HL-60 (cell line): Measurements from ENCODE around the gene DMRTC2.

Experiments used
- CTCF ChIP-seq: IDR thresholded peaks from one replicate; pipeline ENCODE4 v1.5.1; 2011; ENCODE audit warnings: low read length, control low read depth, inconsistent platforms; ENCODE audit not compliant: insufficient read depth
- POLR2AphosphoS5 ChIP-seq: IDR thresholded peaks from 2 replicates; pipeline ENCODE4 v1.6.1; 2012; ENCODE audit warnings: low read depth
- TF ChIP-seq, protein P1 (sequence below): IDR thresholded peaks from 2 replicates; pipeline ENCODE4 v1.6.1; 2012; ENCODE audit warnings: low read depth; ENCODE audit not compliant: insufficient replicate concordance

DNA sequence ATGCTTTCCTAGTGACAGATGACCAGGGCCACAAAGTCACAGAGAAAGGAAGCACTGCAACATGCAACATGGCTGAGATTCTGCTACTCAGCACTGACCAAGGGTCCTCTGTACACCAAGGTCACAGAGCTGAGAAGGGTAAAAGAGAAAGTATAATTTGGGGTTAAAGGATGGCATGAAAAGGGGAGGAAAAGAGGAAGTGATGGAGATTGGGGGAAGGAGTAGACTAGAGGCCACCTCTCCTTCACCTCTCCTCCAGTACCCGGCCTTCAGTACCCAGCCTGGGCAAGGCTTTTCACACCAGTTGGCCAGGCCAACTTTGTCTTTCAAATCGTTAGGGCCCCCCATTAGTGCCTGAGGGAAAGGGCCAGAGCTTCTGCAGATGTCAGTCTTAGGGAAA is 8.9 kb downstream of the DMRTC2 start:
- TF ChIP-seq CTCF (no peak), POLR2AphosphoS5 (no peak)
- TF ChIP-seq, protein P1, sequence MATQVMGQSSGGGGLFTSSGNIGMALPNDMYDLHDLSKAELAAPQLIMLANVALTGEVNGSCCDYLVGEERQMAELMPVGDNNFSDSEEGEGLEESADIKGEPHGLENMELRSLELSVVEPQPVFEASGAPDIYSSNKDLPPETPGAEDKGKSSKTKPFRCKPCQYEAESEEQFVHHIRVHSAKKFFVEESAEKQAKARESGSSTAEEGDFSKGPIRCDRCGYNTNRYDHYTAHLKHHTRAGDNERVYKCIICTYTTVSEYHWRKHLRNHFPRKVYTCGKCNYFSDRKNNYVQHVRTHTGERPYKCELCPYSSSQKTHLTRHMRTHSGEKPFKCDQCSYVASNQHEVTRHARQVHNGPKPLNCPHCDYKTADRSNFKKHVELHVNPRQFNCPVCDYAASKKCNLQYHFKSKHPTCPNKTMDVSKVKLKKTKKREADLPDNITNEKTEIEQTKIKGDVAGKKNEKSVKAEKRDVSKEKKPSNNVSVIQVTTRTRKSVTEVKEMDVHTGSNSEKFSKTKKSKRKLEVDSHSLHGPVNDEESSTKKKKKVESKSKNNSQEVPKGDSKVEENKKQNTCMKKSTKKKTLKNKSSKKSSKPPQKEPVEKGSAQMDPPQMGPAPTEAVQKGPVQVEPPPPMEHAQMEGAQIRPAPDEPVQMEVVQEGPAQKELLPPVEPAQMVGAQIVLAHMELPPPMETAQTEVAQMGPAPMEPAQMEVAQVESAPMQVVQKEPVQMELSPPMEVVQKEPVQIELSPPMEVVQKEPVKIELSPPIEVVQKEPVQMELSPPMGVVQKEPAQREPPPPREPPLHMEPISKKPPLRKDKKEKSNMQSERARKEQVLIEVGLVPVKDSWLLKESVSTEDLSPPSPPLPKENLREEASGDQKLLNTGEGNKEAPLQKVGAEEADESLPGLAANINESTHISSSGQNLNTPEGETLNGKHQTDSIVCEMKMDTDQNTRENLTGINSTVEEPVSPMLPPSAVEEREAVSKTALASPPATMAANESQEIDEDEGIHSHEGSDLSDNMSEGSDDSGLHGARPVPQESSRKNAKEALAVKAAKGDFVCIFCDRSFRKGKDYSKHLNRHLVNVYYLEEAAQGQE, result no peak
